ENCODE data around the gene SCAF8. TPM values are rescaled to one million over a fixed set of nuclear protein-coding genes. Genes with fewer than 3 reads are reported as not detected.

SCAF8 gene
- total and polyA plus RNA-seq, 2 experiments from 2014 or later = 12.0 to 38.5 TPM

GRCh38 chr6:154865291-154865690 lies 132.1 kb downstream of the SCAF8 start:
- H3K4me1 ChIP-seq (ENCODE audit: insufficient read depth) = peaks cover 12% of the 10 kb centered on the region
- no peaks in the 10 kb centered on the region for H3K27me3 ChIP-seq
- no peak overlapping the region for H3K4me2 ChIP-seq
- no peak for DNase-seq (ENCODE audit: low spot score)
- H3K9me2 ChIP-seq (replicated peaks; ENCODE audit: insufficient read depth) = no peaks in the 10 kb centered on the region
- TF ChIP-seq CTCF (IDR thresholded peaks at IDR 0.05; ENCODE audit: poor library complexity) (no peak), EZH2phosphoT487 (IDR thresholded peaks at IDR 0.05; ENCODE audit: low read depth, severe bottlenecking, unreplicated experiment) (no peak), EZH2 (IDR thresholded peaks at IDR 0.05; ENCODE audit: borderline replicate concordance) (no peak)
- no peak overlapping the region for H3K27ac ChIP-seq
- H3K4me3 ChIP-seq = no peak overlapping the region
- peaks cover 28% of the 10 kb centered on the region for H3K79me2 ChIP-seq
- H2AFZ ChIP-seq = no peak overlapping the region
- no peaks in the 10 kb centered on the region for H3K36me3 ChIP-seq (replicated peaks; ENCODE audit: insufficient read depth, low read depth)
- 95% methylated on average over 4 of the region's 4 CpGs for WGBS (ENCODE audit: low lambda C conversion rate, missing lambda C conversion rate)
- peaks cover 3% of the 10 kb centered on the region for H4K20me1 ChIP-seq (ENCODE audit: insufficient read depth, poor library complexity, severe bottlenecking)
- H3K9me3 ChIP-seq (ENCODE audit: low read depth) = no peaks in the 10 kb centered on the region

- no peaks in the 10 kb centered on the region for H3K9me2 ChIP-seq (replicated peaks; ENCODE audit: insufficient read depth)
- no peak overlapping the region for H3K4me2 ChIP-seq
- no peak overlapping the region for H3K4me3 ChIP-seq
- peaks cover 3% of the 10 kb centered on the region for H4K20me1 ChIP-seq (ENCODE audit: insufficient read depth, poor library complexity, severe bottlenecking)
- 65% methylated on average over 6 of the region's 6 CpGs for WGBS (ENCODE audit: low lambda C conversion rate, missing lambda C conversion rate)
- H2AFZ ChIP-seq = no peak overlapping the region
- TF ChIP-seq CTCF (IDR thresholded peaks at IDR 0.05; ENCODE audit: poor library complexity) (peak; percentile 84), EZH2 (IDR thresholded peaks at IDR 0.05; ENCODE audit: borderline replicate concordance) (no peak), EZH2phosphoT487 (IDR thresholded peaks at IDR 0.05; ENCODE audit: low read depth, severe bottlenecking, unreplicated experiment) (no peak)
- H3K79me2 ChIP-seq = peaks cover 14% of the 10 kb centered on the region
- H3K9me3 ChIP-seq (ENCODE audit: low read depth) = no peaks in the 10 kb centered on the region
- H3K27ac ChIP-seq = no peak overlapping the region
- no peaks in the 10 kb centered on the region for H3K36me3 ChIP-seq (replicated peaks; ENCODE audit: insufficient read depth, low read depth)
- DNase-seq (ENCODE audit: low spot score) = peak; percentile 77
- H3K4me1 ChIP-seq (ENCODE audit: insufficient read depth) = peaks cover 6% of the 10 kb centered on the region
- H3K27me3 ChIP-seq = no peaks in the 10 kb centered on the region
Observed at GRCh38 chr6:154868143-154868594, 135.0 kb downstream of the SCAF8 start.

GRCh38 chr6:154872542-154873114 lies 139.4 kb downstream of the SCAF8 start:
- Histone ChIP-seq H3K36me3 (replicated peaks; ENCODE audit: insufficient read depth, low read depth) (no peaks in the 10 kb centered on the region), H3K4me2 (no peak overlapping the region), H2AFZ (no peak overlapping the region), H3K9me2 (replicated peaks; ENCODE audit: insufficient read depth) (no peaks in the 10 kb centered on the region), H3K4me3 (no peak overlapping the region), H3K27me3 (no peaks in the 10 kb centered on the region), H3K9me3 (ENCODE audit: low read depth) (no peaks in the 10 kb centered on the region), H3K79me2 (peaks cover 4% of the 10 kb centered on the region), H4K20me1 (ENCODE audit: insufficient read depth, poor library complexity, severe bottlenecking) (peaks cover 3% of the 10 kb centered on the region), H3K27ac (no peak overlapping the region), H3K4me1 (ENCODE audit: insufficient read depth) (peaks cover 5% of the 10 kb centered on the region)
- WGBS (ENCODE audit: low lambda C conversion rate, missing lambda C conversion rate) = 88% methylated on average over 8 of the region's 8 CpGs
- no peak for DNase-seq (ENCODE audit: low spot score)
- TF ChIP-seq CTCF (IDR thresholded peaks at IDR 0.05; ENCODE audit: poor library complexity) = no peak
- TF ChIP-seq EZH2phosphoT487 (IDR thresholded peaks at IDR 0.05; ENCODE audit: low read depth, severe bottlenecking, unreplicated experiment) = no peak
- TF ChIP-seq EZH2 (IDR thresholded peaks at IDR 0.05; ENCODE audit: borderline replicate concordance) = no peak

All from hepatocyte (in vitro differentiated cells).